GM12878 (cell line): ENCODE data around the gene LRCH4. TPM values are rescaled to one million over a fixed set of nuclear protein-coding genes. Genes with fewer than 3 reads are reported as not detected.

ENCODE experiments used
- ATF7 ChIP-seq: fragments of 450-650 bp; IDR thresholded peaks from 2 replicates; pipeline ENCODE4 v1.6.1; 2016; ENCODE audit warnings: low read depth, mild to moderate bottlenecking
- CBX5 ChIP-seq: sonication (generic); IDR thresholded peaks from 2 replicates; pipeline ENCODE4 v1.6.1; 2016; ENCODE audit warnings: low read depth, moderate library complexity, mild to moderate bottlenecking, inconsistent platforms
- CHD4 ChIP-seq: fragments of 200-600 bp; sonication (generic); IDR thresholded peaks from 2 replicates; pipeline ENCODE4 v1.6.1; 2016; ENCODE audit warnings: mild to moderate bottlenecking
- FOXK2 ChIP-seq: fragments of 450-650 bp; IDR thresholded peaks from 2 replicates; pipeline ENCODE4 v1.6.1; 2017; ENCODE audit warnings: mild to moderate bottlenecking, moderate library complexity
- HDAC2 ChIP-seq: fragments of 200-600 bp; sonication (generic); IDR thresholded peaks from 2 replicates; pipeline ENCODE4 v1.6.1; 2017
- IKZF1 ChIP-seq: fragments of 450-650 bp; conservative IDR thresholded peaks from 2 replicates; pipeline ENCODE4 v1.6.1; 2017; ENCODE audit warnings: antibody characterized with exemption, mild to moderate bottlenecking
- KAT2A ChIP-seq: conservative IDR thresholded peaks from 2 replicates; pipeline ENCODE4 v1.6.1; 2011; ENCODE audit warnings: low read depth, low read length; ENCODE audit not compliant: control insufficient read depth
- MTA3 ChIP-seq: IDR thresholded peaks from 2 replicates; pipeline ENCODE4 v1.6.1; 2012; ENCODE audit warnings: low read length, inconsistent platforms, borderline replicate concordance
- NFYA ChIP-seq: IDR thresholded peaks from 2 replicates; pipeline ENCODE4 v1.6.1; 2011; ENCODE audit warnings: low read depth, mild to moderate bottlenecking, low read length, improper control_type of control experiment, borderline replicate concordance
- POLR2A ChIP-seq: IDR thresholded peaks from 2 replicates; pipeline ENCODE4 v1.6.1; 2011; ENCODE audit warnings: low read depth, mild to moderate bottlenecking, low read length
- POU2F2 ChIP-seq: IDR thresholded peaks from 3 replicates; pipeline ENCODE4 v1.6.1; 2011; ENCODE audit warnings: low read depth, mild to moderate bottlenecking, low read length, borderline replicate concordance
- RELB ChIP-seq: fragments of 450-650 bp; IDR thresholded peaks from 2 replicates; pipeline ENCODE4 v1.6.1; 2017; ENCODE audit warnings: low read depth, mild to moderate bottlenecking, moderate library complexity
- RUNX3 ChIP-seq: IDR thresholded peaks from 2 replicates; pipeline ENCODE4 v1.6.1; 2012; ENCODE audit warnings: low read length, inconsistent platforms
- SIN3A ChIP-seq: IDR thresholded peaks from 2 replicates; pipeline ENCODE4 v1.6.1; 2012; ENCODE audit warnings: low read depth, low read length, improper control_type of control experiment
- SIX5 ChIP-seq: IDR thresholded peaks from 2 replicates; pipeline ENCODE4 v1.6.1; 2011; ENCODE audit warnings: mild to moderate bottlenecking, low read depth, low read length, moderate library complexity; ENCODE audit not compliant: severe bottlenecking
- ZNF207 ChIP-seq: fragments of 450-650 bp; IDR thresholded peaks from 2 replicates; pipeline ENCODE4 v1.6.1; 2014; ENCODE audit warnings: antibody characterized with exemption, mild to moderate bottlenecking, borderline replicate concordance
- ZNF384 ChIP-seq: IDR thresholded peaks from 2 replicates; pipeline ENCODE4 v1.6.1; 2012; ENCODE audit warnings: low read depth, mild to moderate bottlenecking, low read length, improper control_type of control experiment, borderline replicate concordance
- ZNF687 ChIP-seq: fragments of 450-650 bp; IDR thresholded peaks from 2 replicates; pipeline ENCODE4 v1.6.1; 2017; ENCODE audit warnings: mild to moderate bottlenecking, moderate library complexity
- ZZZ3 ChIP-seq: IDR thresholded peaks from 2 replicates; pipeline ENCODE4 v1.6.1; 2011; ENCODE audit warnings: low read depth; ENCODE audit not compliant: control insufficient read depth, insufficient read length
- polyA plus RNA-seq, 11 experiments: library from polyadenylated mRNA; depleted of rRNA in 4 of 11; unstranded in 6 of 11; stranded (reverse) in 5 of 11; fragments of >200 nt; fragmentation: Nextera tagmentation in 4 of 11; fragmentation: Illumina TruSeq in 1 of 11; extraction: Ambion mirVana in 4 of 11; extraction: Trizol in 1 of 11; gene quantifications; 1 replicate in 1 of 11; 2 replicates in 10 of 11; pipeline versions ENCODE4 v1.2.1 to v1.2.3, GENCODE V29; 2011 to 2016; ENCODE audit warnings: inconsistent platforms in 2 of 11, missing spikeins in 2 of 11, low read depth in 1 of 11
- total RNA-seq, 4 experiments: library from RNA; depleted of rRNA in 3 of 4; stranded (reverse); fragments of >200 nt in 3 of 4; fragmentation: Illumina TruSeq in 1 of 4; extraction: Trizol in 1 of 4; gene quantifications; 2 replicates each; pipeline versions ENCODE4 v1.2.1 to v1.2.3, GENCODE V29; 2013 to 2021
- TF ChIP-seq, protein P1 (sequence below): IDR thresholded peaks from 2 replicates; pipeline ENCODE4 v1.6.1; 2012; ENCODE audit warnings: mild to moderate bottlenecking, low read depth, low read length

Gene LRCH4
- total and polyA plus RNA-seq, 10 of the 15 experiments (the other 5 are each of a cell fraction or from before 2014, with no cell fraction given): 0.58 to 96.7 (median 28.4) TPM

DNA sequence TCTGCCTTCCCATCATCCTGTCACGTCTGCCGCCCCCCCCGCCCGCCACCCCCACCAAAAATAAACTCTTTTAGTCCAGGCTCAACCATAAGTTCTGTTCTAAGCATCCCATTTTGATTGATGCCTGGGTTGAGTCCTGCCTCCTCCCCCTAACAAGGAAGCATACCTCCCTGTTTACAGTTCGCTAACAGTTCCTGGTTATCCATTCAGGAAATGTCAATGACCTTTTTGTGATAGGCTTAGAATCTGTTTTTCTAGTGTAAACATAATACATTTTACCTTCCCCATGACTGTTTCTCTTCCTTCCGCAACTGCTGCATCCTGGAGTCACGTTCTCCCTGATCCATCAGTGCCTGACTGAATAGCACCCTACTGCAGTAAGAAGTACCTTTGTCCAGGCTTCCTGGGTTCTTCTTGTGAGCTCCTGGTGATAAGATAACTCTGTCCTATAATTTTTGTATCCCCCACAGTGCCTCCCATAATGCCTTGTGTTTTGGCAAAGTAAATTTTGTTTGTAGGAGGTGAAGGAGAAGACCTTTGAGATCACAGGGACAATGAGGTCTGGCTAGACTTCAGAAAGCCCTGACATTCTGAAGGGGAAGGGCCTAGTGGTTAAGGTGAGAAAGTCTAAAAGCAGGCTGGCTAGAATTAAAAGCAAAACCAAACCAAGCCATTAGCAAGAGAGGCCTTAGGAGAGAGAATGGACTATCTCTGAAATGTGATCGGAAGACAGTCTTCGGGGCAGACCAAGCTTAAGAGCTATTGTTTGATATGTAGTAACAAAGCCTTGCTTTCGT, 39.6 kb downstream of the LRCH4 start (continued):
- TF ChIP-seq RELB: peak; percentile 53; the same call in 1 of the 2 replicates
- no peak for TF ChIP-seq SIN3A
- no peak for TF ChIP-seq ZZZ3
- TF ChIP-seq IKZF1: no peak; the same call in 1 of the 2 replicates
- no peak for TF ChIP-seq FOXK2
- TF ChIP-seq ZNF207: no peak
- TF ChIP-seq CBX5: no peak
- TF ChIP-seq, protein P1, sequence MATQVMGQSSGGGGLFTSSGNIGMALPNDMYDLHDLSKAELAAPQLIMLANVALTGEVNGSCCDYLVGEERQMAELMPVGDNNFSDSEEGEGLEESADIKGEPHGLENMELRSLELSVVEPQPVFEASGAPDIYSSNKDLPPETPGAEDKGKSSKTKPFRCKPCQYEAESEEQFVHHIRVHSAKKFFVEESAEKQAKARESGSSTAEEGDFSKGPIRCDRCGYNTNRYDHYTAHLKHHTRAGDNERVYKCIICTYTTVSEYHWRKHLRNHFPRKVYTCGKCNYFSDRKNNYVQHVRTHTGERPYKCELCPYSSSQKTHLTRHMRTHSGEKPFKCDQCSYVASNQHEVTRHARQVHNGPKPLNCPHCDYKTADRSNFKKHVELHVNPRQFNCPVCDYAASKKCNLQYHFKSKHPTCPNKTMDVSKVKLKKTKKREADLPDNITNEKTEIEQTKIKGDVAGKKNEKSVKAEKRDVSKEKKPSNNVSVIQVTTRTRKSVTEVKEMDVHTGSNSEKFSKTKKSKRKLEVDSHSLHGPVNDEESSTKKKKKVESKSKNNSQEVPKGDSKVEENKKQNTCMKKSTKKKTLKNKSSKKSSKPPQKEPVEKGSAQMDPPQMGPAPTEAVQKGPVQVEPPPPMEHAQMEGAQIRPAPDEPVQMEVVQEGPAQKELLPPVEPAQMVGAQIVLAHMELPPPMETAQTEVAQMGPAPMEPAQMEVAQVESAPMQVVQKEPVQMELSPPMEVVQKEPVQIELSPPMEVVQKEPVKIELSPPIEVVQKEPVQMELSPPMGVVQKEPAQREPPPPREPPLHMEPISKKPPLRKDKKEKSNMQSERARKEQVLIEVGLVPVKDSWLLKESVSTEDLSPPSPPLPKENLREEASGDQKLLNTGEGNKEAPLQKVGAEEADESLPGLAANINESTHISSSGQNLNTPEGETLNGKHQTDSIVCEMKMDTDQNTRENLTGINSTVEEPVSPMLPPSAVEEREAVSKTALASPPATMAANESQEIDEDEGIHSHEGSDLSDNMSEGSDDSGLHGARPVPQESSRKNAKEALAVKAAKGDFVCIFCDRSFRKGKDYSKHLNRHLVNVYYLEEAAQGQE: no peak
- no peak for TF ChIP-seq ZNF384
- no peak for TF ChIP-seq NFYA
- TF ChIP-seq POU2F2: no peak; the same call in 2 of the 3 replicates
- no peak for TF ChIP-seq MTA3
- TF ChIP-seq CHD4: no peak
- no peak for TF ChIP-seq RUNX3
- no peak for TF ChIP-seq HDAC2
- no peak for TF ChIP-seq KAT2A
- TF ChIP-seq POLR2A: peak; percentile 42; the same call in 1 of the 2 replicates
- peak; percentile 90 for TF ChIP-seq ZNF687
- no peak for TF ChIP-seq SIX5
- peak; percentile 48; the same call in 1 of the 2 replicates for TF ChIP-seq ATF7
